MM.1S (cell line): ENCODE data around the gene TDRD7.

Source experiments
- CTCF ChIP-seq: fragments of 300-600 bp; sonication (generic); IDR thresholded peaks from 2 replicates; pipeline ENCODE4 v1.5.1; 2016; ENCODE audit warnings: antibody characterized with exemption, low read length, mixed read lengths
- EZH2phosphoT487 ChIP-seq: fragments of 300-600 bp; sonication (generic); IDR thresholded peaks from 2 replicates; pipeline ENCODE4 v1.6.1; 2018; ENCODE audit warnings: antibody characterized with exemption, low read length

- TF ChIP-seq CTCF (no peak), EZH2phosphoT487 (no peak)
These were observed 28.3 kb downstream of the TDRD7 start for GRCh38 chr9:97440160-97440559.
